Smooth muscle cell (in vitro differentiated cells): ENCODE data around the gene TSC22D4. TPM values are rescaled to one million over a fixed set of nuclear protein-coding genes. Genes with fewer than 3 reads are reported as not detected.

Experiments used
- DNase-seq: peaks from one replicate; lab custom pipeline; 2025; ENCODE audit not compliant: unreplicated experiment; lab: John Stamatoyannopoulos, UW
- H2AFZ ChIP-seq: fragments of 200-600 bp; sonication (generic); 2 replicates; pipeline ENCODE4 v1.6.0; 2016; ENCODE audit warnings: antibody characterized with exemption, low read depth, mild to moderate bottlenecking
- H3F3A ChIP-seq: fragments of 200-600 bp; sonication (generic); 2 replicates; pipeline ENCODE4 v1.6.0; 2017; ENCODE audit warnings: antibody characterized with exemption, low read depth
- H3K27ac ChIP-seq: fragments of 200-600 bp; sonication (generic); 2 replicates; pipeline ENCODE4 v1.5.1; 2016; ENCODE audit warnings: low read depth, mild to moderate bottlenecking
- H3K27me3 ChIP-seq: fragments of 200-600 bp; sonication (generic); 2 replicates; pipeline ENCODE4 v1.6.1; 2016; ENCODE audit warnings: low read depth, mild to moderate bottlenecking
- H3K36me3 ChIP-seq: fragments of 200-600 bp; sonication (generic); 2 replicates; pipeline ENCODE4 v1.5.1; 2016; ENCODE audit warnings: low read depth
- H3K4me1 ChIP-seq: fragments of 200-600 bp; sonication (generic); 2 replicates; pipeline ENCODE4 v1.5.1; 2016; ENCODE audit warnings: low read depth
- H3K4me2 ChIP-seq: fragments of 200-600 bp; sonication (generic); 2 replicates; pipeline ENCODE4 v1.6.0; 2016; ENCODE audit warnings: mild to moderate bottlenecking
- H3K4me3 ChIP-seq: fragments of 200-600 bp; sonication (generic); 2 replicates; pipeline ENCODE4 v1.5.1; 2016; ENCODE audit warnings: mild to moderate bottlenecking
- H3K79me2 ChIP-seq: fragments of 200-600 bp; sonication (generic); 2 replicates; pipeline ENCODE4 v1.6.0; 2016; ENCODE audit warnings: low read depth, mild to moderate bottlenecking
- H3K9ac ChIP-seq: fragments of 200-600 bp; sonication (generic); 2 replicates; pipeline ENCODE4 v1.6.0; 2016; ENCODE audit warnings: low read depth
- H3K9me3 ChIP-seq: fragments of 200-600 bp; sonication (generic); replicated peaks from 2 replicates; pipeline ENCODE4 v1.5.1; 2016; ENCODE audit warnings: low read depth
- H4K20me1 ChIP-seq: fragments of 200-600 bp; sonication (generic); 2 replicates; pipeline ENCODE4 v1.6.0; 2016; ENCODE audit warnings: low read depth
- WGBS: methylation state at CpG from one replicate; pipeline ENCODE4 v1.1.7; 2016; ENCODE audit warnings: low lambda C conversion rate; 5-methylcytosine and 5-hydroxymethylcytosine counted together
- polyA plus RNA-seq: library from polyadenylated mRNA; unstranded; fragments of >200 nt; fragmentation: Nextera tagmentation; extraction: Ambion mirVana; gene quantifications from 2 replicates; pipeline ENCODE4 v1.2.1, GENCODE V29; 2016
- total RNA-seq: library from RNA; depleted of rRNA; stranded (reverse); fragments of >200 nt; gene quantifications from 2 replicates; pipeline ENCODE4 v1.2.3, GENCODE V29; 2014
- TF ChIP-seq, protein P1 (sequence below): fragments of 200-600 bp; sonication (generic); IDR thresholded peaks from 2 replicates; pipeline ENCODE4 v1.5.1; 2017; ENCODE audit warnings: borderline replicate concordance, mild to moderate bottlenecking, antibody characterized with exemption; ENCODE audit not compliant: insufficient read depth, poor library complexity, severe bottlenecking

The TSC22D4 gene
- total and polyA plus RNA-seq, 2 experiments from 2014 or later: 20.0 to 51.1 TPM

- no peak overlapping the region for H2AFZ ChIP-seq
These were observed 48.3 kb downstream of the TSC22D4 start for GRCh38 chr7:100430493-100431285.

GRCh38 chr7:100429637-100430492, 49.1 kb downstream of the TSC22D4 start, which contains the start of gene MEPCE:
Gene MEPCE (plus strand): TSS chr7:100429831. CDS start chr7:100430019, 188 bp downstream.
- peaks cover 32% of the 10 kb centered on the region for H3K79me2 ChIP-seq
- no peaks in the 10 kb centered on the region for H3K27me3 ChIP-seq
- H4K20me1 ChIP-seq: peaks cover 19% of the 10 kb centered on the region
- peak within 1 kb of the TSS; percentile 71 for H3K4me3 ChIP-seq
- peak within 1 kb of the TSS; percentile 98 for H3K9ac ChIP-seq
- peak within 1 kb of the TSS; percentile 87 for H3K4me2 ChIP-seq
- DNase-seq: peak; percentile 98
- TF ChIP-seq, protein P1, sequence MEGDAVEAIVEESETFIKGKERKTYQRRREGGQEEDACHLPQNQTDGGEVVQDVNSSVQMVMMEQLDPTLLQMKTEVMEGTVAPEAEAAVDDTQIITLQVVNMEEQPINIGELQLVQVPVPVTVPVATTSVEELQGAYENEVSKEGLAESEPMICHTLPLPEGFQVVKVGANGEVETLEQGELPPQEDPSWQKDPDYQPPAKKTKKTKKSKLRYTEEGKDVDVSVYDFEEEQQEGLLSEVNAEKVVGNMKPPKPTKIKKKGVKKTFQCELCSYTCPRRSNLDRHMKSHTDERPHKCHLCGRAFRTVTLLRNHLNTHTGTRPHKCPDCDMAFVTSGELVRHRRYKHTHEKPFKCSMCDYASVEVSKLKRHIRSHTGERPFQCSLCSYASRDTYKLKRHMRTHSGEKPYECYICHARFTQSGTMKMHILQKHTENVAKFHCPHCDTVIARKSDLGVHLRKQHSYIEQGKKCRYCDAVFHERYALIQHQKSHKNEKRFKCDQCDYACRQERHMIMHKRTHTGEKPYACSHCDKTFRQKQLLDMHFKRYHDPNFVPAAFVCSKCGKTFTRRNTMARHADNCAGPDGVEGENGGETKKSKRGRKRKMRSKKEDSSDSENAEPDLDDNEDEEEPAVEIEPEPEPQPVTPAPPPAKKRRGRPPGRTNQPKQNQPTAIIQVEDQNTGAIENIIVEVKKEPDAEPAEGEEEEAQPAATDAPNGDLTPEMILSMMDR: no peak
- no peak within 1 kb of the TSS for H2AFZ ChIP-seq
- H3F3A ChIP-seq: peaks cover 9% of the 10 kb centered on the region
- 1% methylated on average over 66 of the region's 95 CpGs for WGBS
- no peaks in the 10 kb centered on the region for H3K9me3 ChIP-seq
- H3K27ac ChIP-seq: peak within 1 kb of the TSS; percentile 99
- no peaks in the 10 kb centered on the region for H3K36me3 ChIP-seq
- H3K4me1 ChIP-seq: peaks cover 20% of the 10 kb centered on the region

More at GRCh38 chr7:100430493-100431285, 48.3 kb downstream of the TSC22D4 start:
- no peak for DNase-seq
- no peaks in the 10 kb centered on the region for H3K27me3 ChIP-seq
- H3K9ac ChIP-seq: peak overlapping the region; percentile 98
- H3K4me1 ChIP-seq: peaks cover 27% of the 10 kb centered on the region
- TF ChIP-seq, protein P1: no peak
- H3K9me3 ChIP-seq: no peaks in the 10 kb centered on the region
- peaks cover 10% of the 10 kb centered on the region for H3F3A ChIP-seq
- peak overlapping the region; percentile 99 for H3K27ac ChIP-seq
- H3K36me3 ChIP-seq: no peaks in the 10 kb centered on the region
- peaks cover 23% of the 10 kb centered on the region for H4K20me1 ChIP-seq
- H3K4me2 ChIP-seq: peak overlapping the region; percentile 85
- WGBS: 61% methylated on average over 31 of the region's 31 CpGs
- peaks cover 38% of the 10 kb centered on the region for H3K79me2 ChIP-seq
- peak overlapping the region; percentile 71 for H3K4me3 ChIP-seq

DNA sequence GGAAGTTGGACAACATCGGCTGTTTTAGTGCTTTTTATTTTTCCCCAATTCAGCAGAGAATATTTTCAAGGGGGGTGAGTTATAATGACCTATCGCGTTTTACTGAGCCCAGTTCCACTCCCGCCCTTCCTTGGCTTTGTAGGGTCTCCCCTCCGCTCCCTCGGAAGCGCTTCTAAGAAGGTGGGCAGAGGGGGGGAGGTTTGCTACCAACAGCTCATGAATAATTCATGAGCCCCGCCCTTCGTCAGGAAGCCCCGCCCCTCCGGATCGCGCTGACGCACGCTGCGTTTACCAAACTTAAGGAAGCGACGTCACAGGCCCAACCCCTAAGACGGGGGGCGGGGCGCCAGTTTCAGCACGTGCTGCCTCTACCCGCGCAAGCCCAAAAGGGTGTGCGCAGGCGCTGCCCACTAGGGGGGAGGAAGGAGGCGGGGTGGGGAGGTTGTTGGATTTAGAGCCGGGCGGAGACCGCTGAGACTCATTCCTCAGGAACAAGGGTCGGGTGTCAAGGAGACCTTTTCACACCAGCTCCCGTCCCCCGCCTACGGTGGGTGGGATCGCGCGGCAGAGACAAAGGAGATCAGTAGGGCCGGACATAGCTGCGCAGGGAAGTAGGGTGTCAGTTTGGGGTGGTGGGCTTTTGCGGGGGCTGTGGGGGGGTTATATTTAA, 49.9 kb downstream of the TSC22D4 start:
- no peaks in the 10 kb centered on the region for H3K9me3 ChIP-seq
- H3K4me1 ChIP-seq: peaks cover 18% of the 10 kb centered on the region
- peaks cover 27% of the 10 kb centered on the region for H3K79me2 ChIP-seq
- H3K4me3 ChIP-seq: peak overlapping the region; percentile 71
- no peak overlapping the region for H2AFZ ChIP-seq
- no peaks in the 10 kb centered on the region for H3K36me3 ChIP-seq
- 2% methylated on average over 40 of the region's 40 CpGs for WGBS
- H3K4me2 ChIP-seq: peak overlapping the region; percentile 87
- no peaks in the 10 kb centered on the region for H3K27me3 ChIP-seq
- H4K20me1 ChIP-seq: peaks cover 17% of the 10 kb centered on the region
- TF ChIP-seq, protein P1: no peak
- H3K9ac ChIP-seq: peak overlapping the region; percentile 98
- H3F3A ChIP-seq: peaks cover 2% of the 10 kb centered on the region
- peak overlapping the region; percentile 99 for H3K27ac ChIP-seq
- DNase-seq: peak; percentile 99
